HG03439 (cell line): ENCODE results near the gene TRUB1.
"Not testable (repeated sequence)": the region's sequence is repeated elsewhere in the genome, so short reads cannot be mapped to it uniquely, and the experiment has no call there.

ENCODE experiments used
- ATAC-seq: cut with Tn5 transposase; IDR thresholded peaks from one replicate; pipeline ENCODE4 v1.9.1; 2021; ENCODE audit warnings: mild to moderate bottlenecking, moderate library complexity; ENCODE audit not compliant: unreplicated experiment

Gene TRUB1

GRCh38 chr10:114937962-114938855 lies at the start of gene TRUB1:
TSS of gene TRUB1 (plus strand) at chr10:114938195. CDS start at chr10:114938254, 59 bp downstream.
- ATAC-seq = peak; percentile 100

- no peak for ATAC-seq
Measured at GRCh38 chr10:114893251-114893650, 44.7 kb upstream of the TRUB1 start.

DNA sequence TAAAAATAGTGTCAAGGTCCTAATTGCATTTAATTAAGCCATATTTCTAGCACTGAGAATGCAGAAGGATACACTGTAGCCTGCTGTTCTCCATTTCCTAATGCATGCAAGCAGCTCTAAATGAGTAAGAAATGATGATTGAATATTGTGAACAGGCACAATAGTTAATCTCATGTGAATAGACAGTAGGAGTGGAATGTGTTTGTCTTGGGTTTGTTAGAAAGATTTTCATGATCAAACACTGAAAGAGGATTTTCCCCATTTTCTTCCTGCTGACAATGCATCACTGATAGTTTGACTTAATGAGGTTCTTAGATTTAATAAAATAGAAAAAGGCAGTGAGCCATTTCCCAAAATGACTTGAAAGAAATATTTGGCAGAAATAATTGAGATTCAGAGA lies 43.1 kb upstream of the TRUB1 start:
- ATAC-seq = no peak

DNA sequence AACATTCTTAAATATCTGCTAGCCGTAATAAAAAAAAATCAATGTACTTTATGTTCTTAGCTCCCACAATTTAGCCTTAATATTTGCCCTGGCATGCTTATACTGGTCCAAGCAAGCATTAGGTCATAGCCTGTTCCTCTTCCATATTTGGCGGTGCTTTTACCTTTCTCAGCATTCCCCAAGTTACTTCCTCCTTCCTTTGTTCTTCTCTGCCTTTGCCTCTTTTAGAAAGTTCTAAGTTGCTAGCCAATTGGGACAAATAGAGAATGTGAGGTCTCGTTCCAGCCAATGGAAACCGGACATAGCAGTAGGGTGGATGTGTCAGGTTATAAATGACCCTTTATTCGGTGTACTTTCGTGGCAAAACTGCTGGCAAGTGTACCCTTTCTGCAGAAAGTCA lies 41.0 kb upstream of the TRUB1 start:
- ATAC-seq = not testable (repeated sequence)

DNA sequence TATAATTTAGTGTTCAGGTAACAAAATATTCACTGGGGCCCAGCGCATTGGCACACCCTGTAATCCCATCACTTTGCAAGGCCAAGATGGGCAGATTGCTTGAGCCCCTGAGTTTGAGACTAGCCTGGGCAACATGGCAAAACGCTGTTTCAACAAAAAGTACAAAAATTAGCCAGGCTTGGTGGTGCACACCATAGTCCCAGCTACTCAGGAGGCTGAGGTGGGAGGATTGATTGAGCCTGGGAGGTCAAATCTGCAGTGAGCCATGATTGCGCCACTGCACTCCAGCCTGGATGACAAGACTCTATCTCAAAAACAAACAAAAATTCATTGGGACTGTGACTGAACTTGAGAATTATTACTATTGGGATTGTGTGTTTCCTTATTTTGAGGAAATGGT lies 40.4 kb upstream of the TRUB1 start:
- no peak for ATAC-seq

DNA sequence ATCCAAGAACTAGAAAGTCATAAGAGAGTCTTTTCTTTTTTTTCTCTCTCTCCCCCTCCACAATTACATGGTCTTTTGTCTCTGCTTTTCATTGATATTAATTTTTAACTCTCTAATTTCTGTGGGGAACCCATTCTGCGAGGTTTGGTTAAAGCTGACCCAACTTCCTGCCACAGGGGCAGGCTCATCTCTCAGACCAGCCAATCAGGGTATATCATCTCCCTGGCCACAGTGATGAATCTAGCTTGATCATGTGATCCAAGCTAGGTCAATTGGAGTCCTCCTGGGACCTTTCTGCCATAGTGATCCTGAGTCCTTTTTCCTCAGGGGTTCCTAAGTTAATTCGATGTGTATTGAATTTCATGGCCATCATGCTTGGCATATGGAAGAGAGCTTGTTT lies 38.0 kb upstream of the TRUB1 start:
- ATAC-seq = no peak

- ATAC-seq = no peak
Measured at GRCh38 chr10:114900658-114901057, 37.3 kb upstream of the TRUB1 start.

- no peak for ATAC-seq
Measured at GRCh38 chr10:114902151-114902550, 35.8 kb upstream of the TRUB1 start.

GRCh38 chr10:114905450-114905849 lies 32.5 kb upstream of the TRUB1 start:
- ATAC-seq = no peak

GRCh38 chr10:114906981-114907380 lies 31.0 kb upstream of the TRUB1 start:
- no peak for ATAC-seq

GRCh38 chr10:114908896-114909295 lies 29.1 kb upstream of the TRUB1 start:
- ATAC-seq = no peak

DNA sequence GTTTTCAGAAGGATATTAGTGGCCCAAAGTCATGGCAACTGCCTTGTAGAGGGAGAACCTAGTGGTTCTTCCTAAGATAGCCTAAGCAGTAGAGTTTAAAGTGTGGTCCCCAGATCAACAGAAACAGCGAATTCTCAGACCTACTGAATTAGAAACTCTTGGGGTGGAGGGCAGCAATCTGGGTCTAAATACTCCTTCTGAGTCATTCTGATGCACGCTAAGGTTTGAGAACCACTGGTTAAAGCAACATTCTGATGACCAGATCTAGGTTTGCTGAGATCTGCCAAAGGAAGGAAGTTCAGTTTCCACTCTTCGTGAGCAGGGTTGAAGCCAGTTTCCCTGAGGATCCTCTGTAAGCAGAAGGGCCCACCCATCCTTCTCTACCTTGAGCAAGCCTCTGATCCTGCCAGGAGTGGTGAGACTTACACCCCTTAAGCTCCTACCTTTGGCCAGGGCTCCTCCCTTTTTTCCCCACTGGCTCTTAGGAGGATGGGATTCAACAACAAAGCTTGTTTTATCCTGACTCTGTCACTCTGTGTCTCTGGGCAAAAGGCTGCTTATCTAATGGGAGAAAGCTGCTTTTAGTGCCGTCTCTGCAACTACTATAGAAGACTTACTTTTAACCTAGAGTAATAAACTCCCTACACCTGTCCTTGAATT lies 26.8 kb upstream of the TRUB1 start:
- peak; percentile 56 for ATAC-seq

GRCh38 chr10:114911801-114912469 lies 26.1 kb upstream of the TRUB1 start:
- no peak for ATAC-seq

DNA sequence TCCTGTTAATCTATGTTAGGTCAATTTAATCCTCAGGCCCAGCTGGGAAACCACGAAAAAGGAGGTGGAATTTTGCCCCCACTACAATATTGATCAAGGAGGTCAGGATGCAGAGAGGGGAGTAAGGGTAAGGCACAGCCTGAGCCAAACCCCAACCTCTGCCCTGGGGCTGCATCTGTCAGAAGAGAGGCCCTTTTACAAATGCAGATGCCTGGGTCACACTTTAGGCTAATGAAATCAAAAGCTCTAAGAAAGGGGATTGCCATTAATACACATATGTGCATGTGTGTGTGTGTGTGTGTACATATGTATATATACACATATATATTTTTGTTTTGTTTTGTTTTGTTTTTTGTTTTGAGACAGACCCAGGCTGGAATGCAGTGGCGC lies 25.5 kb upstream of the TRUB1 start:
- ATAC-seq = no peak

- ATAC-seq = no peak
Measured at GRCh38 chr10:114914560-114914959, 23.4 kb upstream of the TRUB1 start.

- no peak for ATAC-seq
Measured at GRCh38 chr10:114915294-114915693, 22.7 kb upstream of the TRUB1 start.

DNA sequence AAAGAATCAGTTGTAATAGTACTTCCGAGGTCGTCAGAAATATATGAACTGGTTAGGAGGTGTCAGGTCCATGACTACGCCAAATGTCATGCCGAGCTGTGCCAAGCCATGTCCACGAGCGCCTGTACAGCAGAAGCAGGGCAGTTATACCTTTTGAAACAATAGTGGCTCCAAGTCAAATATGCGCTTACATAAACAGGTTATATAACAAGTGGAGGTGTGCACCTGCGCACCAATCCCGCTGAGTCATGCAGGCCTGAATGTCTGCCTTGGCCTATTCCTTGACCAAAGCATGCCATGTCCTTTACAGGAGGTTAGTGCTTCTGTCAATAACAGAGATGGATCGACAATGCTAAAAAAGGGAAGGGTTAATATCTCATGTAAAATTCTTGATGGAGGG lies 21.3 kb upstream of the TRUB1 start:
- ATAC-seq = no peak

- ATAC-seq = no peak
Measured at GRCh38 chr10:114917459-114917858, 20.5 kb upstream of the TRUB1 start.

GRCh38 chr10:114917927-114918672 lies 19.9 kb upstream of the TRUB1 start:
- ATAC-seq = no peak

DNA sequence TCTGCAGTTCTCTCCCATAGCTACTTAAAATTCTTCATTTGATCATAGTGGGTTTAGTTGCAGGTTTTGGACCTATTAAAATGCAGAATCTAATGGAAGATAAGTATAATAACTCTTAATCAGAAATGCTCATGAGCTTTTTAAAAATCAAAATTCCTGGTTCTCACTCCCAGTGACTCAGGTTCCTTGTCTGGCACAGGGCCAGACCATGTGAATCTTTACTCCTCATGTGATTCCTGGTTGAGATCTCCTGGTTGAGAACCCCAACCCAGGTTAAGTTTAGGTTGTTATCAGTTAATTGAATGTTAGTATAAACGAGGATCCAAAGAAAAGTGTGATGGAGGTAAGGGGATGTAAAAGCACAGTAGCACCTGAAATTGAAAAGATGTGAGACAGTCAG lies 17.5 kb upstream of the TRUB1 start:
- no peak for ATAC-seq

DNA sequence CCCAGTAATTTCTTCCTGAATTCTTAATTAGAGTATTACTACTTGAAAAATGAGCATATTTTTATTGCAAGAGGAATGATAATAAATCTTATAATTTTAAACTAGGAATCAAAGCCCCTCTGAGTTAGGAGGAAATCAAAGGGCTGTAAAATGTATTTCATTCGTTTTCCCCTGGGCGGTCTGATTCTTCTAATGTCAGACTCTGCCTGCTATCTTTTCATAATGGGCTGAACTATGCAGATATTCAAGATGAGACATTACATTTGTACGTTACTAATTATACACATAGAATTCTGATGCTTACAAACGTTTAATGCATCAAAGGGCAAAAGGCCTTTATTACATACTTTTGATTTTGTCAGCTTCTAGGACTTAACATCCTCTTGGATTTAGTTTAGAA lies 16.0 kb upstream of the TRUB1 start:
- no peak for ATAC-seq
